Measurements from ENCODE around the gene RNU1-1.
"Not testable (repeated sequence)": the region's sequence is repeated elsewhere in the genome, so short reads cannot be mapped to it uniquely, and the experiment has no call there.

The RNU1-1 gene

GRCh38 chr1:16520435-16521287 is 6.6 kb upstream of the RNU1-1 start:
- not testable (repeated sequence) for H3K27ac ChIP-seq (ENCODE audit: low read depth, low read length); H3K9me3 ChIP-seq (ENCODE audit: low read length); H3K4me1 ChIP-seq (ENCODE audit: insufficient read depth, low read length); H3K4me3 ChIP-seq (ENCODE audit: low read depth in 1 of 2, low read length in 2 of 2); H3K27me3 ChIP-seq (ENCODE audit: control insufficient read depth in 1 of 2, insufficient read depth in 2 of 2, low read length in 2 of 2); H3K9ac ChIP-seq (ENCODE audit: low read length); H3K36me3 ChIP-seq (ENCODE audit: insufficient read depth, low read length)

GRCh38 chr1:16519255-16519951 is 5.3 kb upstream of the RNU1-1 start:
- H3K4me1 ChIP-seq (ENCODE audit: insufficient read depth, low read length); H3K27ac ChIP-seq (ENCODE audit: low read depth, low read length); H3K9ac ChIP-seq (ENCODE audit: low read length); H3K4me3 ChIP-seq (ENCODE audit: low read depth in 1 of 2, low read length in 2 of 2); H3K27me3 ChIP-seq (ENCODE audit: control insufficient read depth in 1 of 2, insufficient read depth in 2 of 2, low read length in 2 of 2); H3K36me3 ChIP-seq (ENCODE audit: insufficient read depth, low read length); H3K9me3 ChIP-seq (ENCODE audit: low read length): not testable (repeated sequence)

- not testable (repeated sequence) for H3K27me3 ChIP-seq (ENCODE audit: control insufficient read depth in 1 of 2, insufficient read depth in 2 of 2, low read length in 2 of 2); H3K4me3 ChIP-seq (ENCODE audit: low read depth in 1 of 2, low read length in 2 of 2); H3K9me3 ChIP-seq (ENCODE audit: low read length); H3K36me3 ChIP-seq (ENCODE audit: insufficient read depth, low read length); H3K4me1 ChIP-seq (ENCODE audit: insufficient read depth, low read length); H3K9ac ChIP-seq (ENCODE audit: low read length); H3K27ac ChIP-seq (ENCODE audit: low read depth, low read length)
These were observed 4.8 kb upstream of the RNU1-1 start for GRCh38 chr1:16518913-16519254.

DNA sequence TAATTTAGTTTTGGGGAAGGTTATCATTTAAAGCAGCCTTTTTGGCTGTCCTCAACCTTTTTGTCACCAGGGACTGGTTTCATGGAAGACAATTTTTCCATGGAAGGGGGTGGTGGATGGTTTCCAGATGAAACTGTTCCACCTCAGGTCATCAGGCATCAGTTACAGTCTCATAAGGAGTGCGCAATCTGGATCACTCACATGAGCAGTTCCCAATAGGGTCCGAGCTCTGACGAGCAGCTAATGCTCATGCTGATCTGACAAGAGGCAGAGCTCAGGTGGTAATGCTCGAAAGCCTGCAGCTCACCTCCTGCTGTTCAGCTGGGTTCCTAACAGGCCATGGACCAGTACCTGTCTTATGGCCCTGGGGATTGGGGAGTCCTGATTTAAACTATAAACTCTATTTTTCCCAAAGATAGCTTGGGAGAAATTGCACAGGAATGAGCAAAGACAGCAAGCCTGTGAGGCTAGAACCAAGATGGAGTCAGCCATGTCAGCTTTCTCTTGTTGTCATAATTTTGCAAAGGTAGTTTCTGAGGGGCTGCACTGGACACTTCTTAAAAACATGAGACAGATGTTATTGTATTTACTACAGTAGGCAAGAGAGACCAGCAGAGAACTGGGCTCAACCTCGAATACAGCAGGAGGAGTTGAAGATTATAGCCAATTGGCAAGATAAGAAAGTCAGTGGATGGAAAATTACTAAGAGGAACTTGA is 2.8 kb upstream of the RNU1-1 start:
- H3K9ac ChIP-seq (ENCODE audit: low read length); H3K4me1 ChIP-seq (ENCODE audit: insufficient read depth, low read length); H3K4me3 ChIP-seq (ENCODE audit: low read depth in 1 of 2, low read length in 2 of 2); H3K36me3 ChIP-seq (ENCODE audit: insufficient read depth, low read length); H3K27me3 ChIP-seq (ENCODE audit: control insufficient read depth in 1 of 2, insufficient read depth in 2 of 2, low read length in 2 of 2); H3K9me3 ChIP-seq (ENCODE audit: low read length); H3K27ac ChIP-seq (ENCODE audit: low read depth, low read length): not testable (repeated sequence)

GRCh38 chr1:16513412-16514106 is 526 bp downstream of the RNU1-1 start:
- H3K4me1 ChIP-seq (ENCODE audit: insufficient read depth, low read length); H3K9ac ChIP-seq (ENCODE audit: low read length); H3K27me3 ChIP-seq (ENCODE audit: control insufficient read depth in 1 of 2, insufficient read depth in 2 of 2, low read length in 2 of 2); H3K9me3 ChIP-seq (ENCODE audit: low read length); H3K36me3 ChIP-seq (ENCODE audit: insufficient read depth, low read length): not testable (repeated sequence)
- H3K27ac ChIP-seq (ENCODE audit: low read depth, low read length): peak overlapping the region; percentile 58
- H3K4me3 ChIP-seq (ENCODE audit: low read depth in 1 of 2, low read length in 2 of 2): peak overlapping the region in 1 of 2 donors; percentile 13

DNA sequence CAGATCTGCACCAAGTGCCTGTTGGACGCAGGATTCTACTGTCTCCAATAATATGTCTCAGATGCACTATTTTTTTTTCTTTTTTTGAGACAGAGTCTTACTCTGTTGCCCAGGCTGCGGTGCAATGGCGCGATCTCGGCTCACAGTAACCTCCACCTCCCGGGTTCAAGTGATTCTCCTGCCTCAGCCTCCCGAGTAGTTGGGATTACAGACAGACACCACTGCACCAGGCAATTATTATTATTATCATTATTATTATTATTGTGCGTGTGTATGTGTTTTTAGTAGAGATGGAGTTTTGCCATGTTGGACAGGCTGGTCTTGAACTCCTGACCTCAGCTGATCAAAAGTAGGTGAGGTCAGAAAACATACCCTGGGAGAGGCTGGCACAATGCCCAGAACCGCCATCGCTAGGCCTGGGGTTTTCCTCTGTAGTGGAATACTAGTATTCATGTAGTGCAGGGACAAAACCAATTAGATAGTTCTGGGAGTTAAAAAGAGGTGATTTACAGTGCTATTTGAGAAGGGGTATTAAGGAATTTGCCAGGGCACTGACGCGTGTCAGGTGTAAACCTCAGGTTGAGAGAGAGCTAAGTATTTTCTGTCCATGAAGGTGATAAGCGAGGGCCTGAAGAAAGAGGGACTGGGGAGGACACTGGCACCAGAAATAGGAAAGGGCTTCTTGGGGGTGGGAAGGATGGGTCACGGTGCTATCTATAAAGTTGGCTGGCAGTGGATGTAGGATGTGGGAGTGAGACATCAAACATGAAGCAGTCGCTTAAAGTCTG is 1.3 kb downstream of the RNU1-1 start:
- not testable (repeated sequence) for H3K27ac ChIP-seq (ENCODE audit: low read depth, low read length); H3K4me3 ChIP-seq (ENCODE audit: low read depth in 1 of 2, low read length in 2 of 2); H3K4me1 ChIP-seq (ENCODE audit: insufficient read depth, low read length); H3K27me3 ChIP-seq (ENCODE audit: control insufficient read depth in 1 of 2, insufficient read depth in 2 of 2, low read length in 2 of 2); H3K9ac ChIP-seq (ENCODE audit: low read length); H3K9me3 ChIP-seq (ENCODE audit: low read length); H3K36me3 ChIP-seq (ENCODE audit: insufficient read depth, low read length)

DNA sequence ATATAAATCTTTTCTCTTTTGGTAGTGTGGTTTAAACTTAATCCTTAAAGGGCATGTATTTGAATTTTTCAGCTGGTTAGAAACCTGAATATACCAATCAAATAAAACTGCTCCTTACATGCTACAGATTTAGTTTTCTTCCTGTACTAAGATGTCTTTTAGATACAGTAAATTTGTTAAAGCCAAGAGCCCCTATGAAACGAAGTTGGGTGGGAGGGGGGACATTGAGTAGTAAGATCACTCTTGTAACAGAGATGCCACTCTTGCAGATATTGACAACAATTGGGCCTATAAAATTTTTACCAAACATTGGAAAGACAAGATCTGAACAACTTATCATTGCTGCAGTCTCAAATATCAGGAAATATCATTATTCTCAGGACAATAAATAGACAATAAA is 2.2 kb downstream of the RNU1-1 start:
- H3K4me3 ChIP-seq (ENCODE audit: low read depth in 1 of 2, low read length in 2 of 2); H3K9ac ChIP-seq (ENCODE audit: low read length); H3K9me3 ChIP-seq (ENCODE audit: low read length); H3K36me3 ChIP-seq (ENCODE audit: insufficient read depth, low read length); H3K27me3 ChIP-seq (ENCODE audit: control insufficient read depth in 1 of 2, insufficient read depth in 2 of 2, low read length in 2 of 2); H3K27ac ChIP-seq (ENCODE audit: low read depth, low read length); H3K4me1 ChIP-seq (ENCODE audit: insufficient read depth, low read length): not testable (repeated sequence)

GRCh38 chr1:16508861-16509445 is 5.1 kb downstream of the RNU1-1 start:
- H3K27ac ChIP-seq (ENCODE audit: low read depth, low read length); H3K9me3 ChIP-seq (ENCODE audit: low read length); H3K9ac ChIP-seq (ENCODE audit: low read length); H3K4me3 ChIP-seq (ENCODE audit: low read depth in 1 of 2, low read length in 2 of 2); H3K27me3 ChIP-seq (ENCODE audit: control insufficient read depth in 1 of 2, insufficient read depth in 2 of 2, low read length in 2 of 2); H3K36me3 ChIP-seq (ENCODE audit: insufficient read depth, low read length); H3K4me1 ChIP-seq (ENCODE audit: insufficient read depth, low read length): not testable (repeated sequence)

DNA sequence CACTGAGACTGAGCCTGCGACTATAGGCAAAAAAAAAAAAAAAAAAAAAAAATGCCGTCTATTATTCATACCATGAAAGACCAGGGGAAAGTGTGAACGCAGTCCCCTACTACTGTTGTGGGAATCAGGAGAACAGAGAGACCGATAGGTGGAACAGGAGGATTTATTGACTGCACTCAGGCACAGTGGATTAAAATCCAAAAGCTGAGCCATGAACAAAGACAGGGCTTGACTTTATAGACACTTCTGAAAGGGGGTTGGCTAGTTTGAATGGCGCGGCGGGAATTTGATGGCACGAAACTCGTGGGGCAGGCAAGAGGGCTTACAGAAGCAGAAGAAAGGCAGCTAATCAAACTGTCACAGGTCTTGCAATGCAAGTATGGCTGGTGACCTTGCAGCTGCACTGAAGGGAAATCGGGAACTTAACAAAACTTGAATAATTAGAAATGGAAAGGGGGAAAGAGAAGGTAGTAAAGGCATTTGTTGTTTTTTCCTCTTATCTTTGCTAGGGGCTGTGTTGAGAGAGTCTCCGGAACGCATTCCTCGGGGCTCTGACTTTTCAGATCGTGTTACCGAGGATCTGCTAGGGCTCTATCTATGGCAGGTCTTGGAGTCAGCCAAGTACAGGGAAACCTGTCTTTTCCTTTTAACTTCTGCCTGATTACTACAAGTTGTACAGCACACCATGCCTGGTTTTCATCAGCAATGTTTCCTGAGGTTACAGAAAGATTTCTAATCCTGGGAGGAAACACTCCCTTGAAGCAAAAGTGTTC is 7.5 kb downstream of the RNU1-1 start:
- H3K27ac ChIP-seq (ENCODE audit: low read depth, low read length); H3K4me1 ChIP-seq (ENCODE audit: insufficient read depth, low read length); H3K9ac ChIP-seq (ENCODE audit: low read length); H3K4me3 ChIP-seq (ENCODE audit: low read depth in 1 of 2, low read length in 2 of 2); H3K36me3 ChIP-seq (ENCODE audit: insufficient read depth, low read length); H3K9me3 ChIP-seq (ENCODE audit: low read length); H3K27me3 ChIP-seq (ENCODE audit: control insufficient read depth in 1 of 2, insufficient read depth in 2 of 2, low read length in 2 of 2): not testable (repeated sequence)

DNA sequence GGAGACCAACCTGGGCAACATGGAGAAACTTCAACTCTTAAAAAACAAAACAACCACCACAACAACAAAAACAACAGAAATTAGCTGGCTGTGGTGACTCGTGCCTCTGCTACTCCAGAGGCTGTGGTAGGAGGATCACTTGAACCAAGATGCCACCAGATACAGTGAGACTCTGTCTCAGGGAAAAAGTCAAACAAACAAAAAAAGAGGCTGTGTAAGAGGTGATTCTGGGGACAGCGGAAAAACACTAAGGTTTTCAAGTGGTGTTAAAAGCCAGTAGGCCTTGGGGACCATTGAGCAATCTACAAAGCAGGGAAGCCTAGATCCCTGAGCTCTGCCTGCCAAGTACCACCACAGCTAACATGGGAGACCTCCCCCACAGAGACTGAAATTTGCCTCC is 8.2 kb downstream of the RNU1-1 start:
- H3K27me3 ChIP-seq (ENCODE audit: control insufficient read depth in 1 of 2, insufficient read depth in 2 of 2, low read length in 2 of 2); H3K9ac ChIP-seq (ENCODE audit: low read length): not testable (repeated sequence)

More for the DNA sequence above, 8.2 kb downstream of the RNU1-1 start:
- not testable (repeated sequence) for H3K4me3 ChIP-seq (ENCODE audit: low read depth in 1 of 2, low read length in 2 of 2); H3K36me3 ChIP-seq (ENCODE audit: insufficient read depth, low read length); H3K4me1 ChIP-seq (ENCODE audit: insufficient read depth, low read length); H3K9me3 ChIP-seq (ENCODE audit: low read length); H3K27ac ChIP-seq (ENCODE audit: low read depth, low read length)

All from muscle layer of colon (tissue), 2 donors.